HL-60 (cell line): ENCODE data around the gene ATP11A.

Experiments
- CTCF ChIP-seq: IDR thresholded peaks from one replicate; pipeline ENCODE4 v1.5.1; 2011; ENCODE audit warnings: low read length, control low read depth, inconsistent platforms; ENCODE audit not compliant: insufficient read depth
- GABPA ChIP-seq: IDR thresholded peaks from 2 replicates; pipeline ENCODE4 v1.6.1; 2012; ENCODE audit warnings: low read depth
- POLR2AphosphoS5 ChIP-seq: IDR thresholded peaks from 2 replicates; pipeline ENCODE4 v1.6.1; 2012; ENCODE audit warnings: low read depth
- REST ChIP-seq: IDR thresholded peaks from 2 replicates; pipeline ENCODE4 v1.6.1; 2012; ENCODE audit warnings: low read depth; ENCODE audit not compliant: insufficient replicate concordance

- no peak for TF ChIP-seq CTCF
- TF ChIP-seq POLR2AphosphoS5 = no peak
- TF ChIP-seq REST = no peak
- TF ChIP-seq GABPA = no peak
Measured at GRCh38 chr13:112838842-112839117, 148.9 kb downstream of the ATP11A start.
